MM.1S (cell line): ENCODE data around the gene SLC47A1.

Source experiments
- EZH2 ChIP-seq: fragments of 300-600 bp; sonication (generic); optimal IDR thresholded peaks from 2 replicates; pipeline ENCODE3; 2017; ENCODE audit warnings: low read depth, mild to moderate bottlenecking, antibody characterized with exemption, low read length, mixed read lengths
- TF ChIP-seq, protein P1 (sequence below): fragments of 300-600 bp; sonication (generic); IDR thresholded peaks from 2 replicates; pipeline ENCODE4 v1.5.1; 2016; ENCODE audit warnings: antibody characterized with exemption, low read length, mixed read lengths

DNA sequence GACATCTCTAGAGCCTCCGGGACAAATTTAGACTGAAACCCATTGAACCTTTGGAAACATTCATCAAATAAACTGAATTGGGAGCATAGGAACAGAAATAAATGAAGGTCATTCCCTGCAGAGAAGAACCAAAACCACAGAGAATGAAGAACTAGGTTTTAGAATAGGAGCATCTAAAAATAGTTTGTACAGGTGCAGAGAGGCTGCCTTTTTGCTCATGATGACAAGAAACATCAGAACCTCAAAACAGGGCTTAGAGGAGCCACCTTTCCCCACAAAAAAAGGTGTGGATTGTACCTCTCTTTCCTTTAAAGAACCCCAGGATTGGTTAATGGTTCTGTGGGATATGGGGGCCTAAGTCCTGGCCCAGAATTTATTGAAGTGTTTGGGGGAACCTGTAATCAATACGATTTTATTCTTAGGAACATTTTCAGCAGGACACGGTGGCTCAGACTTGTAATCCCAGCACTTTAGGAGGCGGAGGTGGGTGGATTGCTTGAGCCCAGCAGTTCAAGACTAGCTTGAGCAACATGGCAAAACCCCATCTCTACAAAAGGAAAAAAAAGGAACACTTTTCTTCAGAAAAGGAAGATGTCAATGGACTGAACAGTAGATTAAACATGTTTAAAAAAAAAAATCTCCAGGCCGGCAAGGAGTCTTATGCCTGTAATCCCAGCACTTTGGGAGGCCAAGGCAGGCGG is 37.7 kb upstream of the SLC47A1 start:
- TF ChIP-seq, protein P1, sequence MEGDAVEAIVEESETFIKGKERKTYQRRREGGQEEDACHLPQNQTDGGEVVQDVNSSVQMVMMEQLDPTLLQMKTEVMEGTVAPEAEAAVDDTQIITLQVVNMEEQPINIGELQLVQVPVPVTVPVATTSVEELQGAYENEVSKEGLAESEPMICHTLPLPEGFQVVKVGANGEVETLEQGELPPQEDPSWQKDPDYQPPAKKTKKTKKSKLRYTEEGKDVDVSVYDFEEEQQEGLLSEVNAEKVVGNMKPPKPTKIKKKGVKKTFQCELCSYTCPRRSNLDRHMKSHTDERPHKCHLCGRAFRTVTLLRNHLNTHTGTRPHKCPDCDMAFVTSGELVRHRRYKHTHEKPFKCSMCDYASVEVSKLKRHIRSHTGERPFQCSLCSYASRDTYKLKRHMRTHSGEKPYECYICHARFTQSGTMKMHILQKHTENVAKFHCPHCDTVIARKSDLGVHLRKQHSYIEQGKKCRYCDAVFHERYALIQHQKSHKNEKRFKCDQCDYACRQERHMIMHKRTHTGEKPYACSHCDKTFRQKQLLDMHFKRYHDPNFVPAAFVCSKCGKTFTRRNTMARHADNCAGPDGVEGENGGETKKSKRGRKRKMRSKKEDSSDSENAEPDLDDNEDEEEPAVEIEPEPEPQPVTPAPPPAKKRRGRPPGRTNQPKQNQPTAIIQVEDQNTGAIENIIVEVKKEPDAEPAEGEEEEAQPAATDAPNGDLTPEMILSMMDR = no peak
- no peak for TF ChIP-seq EZH2
